HG02852 (cell line): Measurements from ENCODE around the gene INTS6L.
"Not testable (repeated sequence)": the region's sequence is repeated elsewhere in the genome, so short reads cannot be mapped to it uniquely, and the experiment has no call there.

Experiments used
- ATAC-seq: cut with Tn5 transposase; IDR thresholded peaks from one replicate; pipeline ENCODE4 v1.9.1; 2021; ENCODE audit warnings: mild to moderate bottlenecking, moderate library complexity; ENCODE audit not compliant: unreplicated experiment

The INTS6L gene

DNA sequence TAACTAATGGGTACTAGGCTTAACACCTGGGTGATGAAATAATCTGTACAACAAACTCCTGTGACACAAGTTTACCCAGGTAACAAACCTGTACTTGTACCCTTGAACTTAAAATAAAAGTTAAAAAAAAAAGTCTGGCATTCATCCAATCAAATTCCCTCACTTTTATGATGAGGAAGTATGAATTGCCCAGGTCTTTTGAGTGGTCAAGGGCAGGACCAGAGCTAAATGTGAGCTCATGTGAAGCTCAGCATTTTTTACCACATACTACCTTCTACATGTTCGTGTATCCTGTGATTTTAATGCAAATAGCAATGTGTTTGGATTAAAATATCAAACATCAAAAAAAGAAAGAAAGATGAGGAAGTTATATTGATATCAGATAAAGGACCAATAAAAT, 74.0 kb downstream of the INTS6L start:
- ATAC-seq = not testable (repeated sequence)

DNA sequence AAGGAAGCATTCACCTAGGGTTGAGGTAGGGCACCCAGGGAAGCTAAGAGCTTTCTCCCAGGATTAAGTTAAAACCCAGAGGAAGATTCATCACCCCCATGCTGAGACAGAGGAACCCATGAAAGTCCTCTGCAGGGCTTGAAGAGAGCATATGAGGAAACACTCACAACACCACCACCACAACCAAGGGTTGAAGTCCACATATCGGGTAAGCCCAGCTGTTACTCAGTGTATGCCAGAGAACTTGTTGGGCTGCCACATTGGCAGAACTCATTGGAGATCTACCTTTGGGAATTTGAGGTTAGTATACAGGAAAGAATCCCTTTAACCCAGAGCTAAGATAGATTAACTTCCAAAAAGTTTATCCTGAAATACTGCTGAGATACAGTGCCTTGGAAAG, 75.1 kb downstream of the INTS6L start:
- ATAC-seq = no peak

DNA sequence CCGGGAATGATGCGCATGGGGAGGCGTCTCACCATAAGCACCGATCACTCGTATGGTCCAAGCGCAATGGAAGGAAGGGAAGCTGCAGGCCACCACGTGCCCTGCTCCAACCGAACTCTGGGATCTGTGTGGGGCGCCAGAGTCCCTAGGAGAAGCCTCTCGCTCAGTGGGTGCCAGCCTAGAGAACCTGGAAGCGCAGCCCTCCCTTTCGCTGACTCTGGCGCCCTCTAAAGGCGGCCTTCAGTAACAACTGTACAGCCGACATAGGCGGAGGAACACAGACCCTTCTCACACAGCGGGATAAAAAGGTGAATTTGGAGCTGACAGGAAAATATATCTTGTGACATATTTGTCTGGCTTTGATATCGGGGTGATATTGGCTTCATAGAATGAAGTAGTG, 76.0 kb downstream of the INTS6L start:
- ATAC-seq = peak; percentile 62

DNA sequence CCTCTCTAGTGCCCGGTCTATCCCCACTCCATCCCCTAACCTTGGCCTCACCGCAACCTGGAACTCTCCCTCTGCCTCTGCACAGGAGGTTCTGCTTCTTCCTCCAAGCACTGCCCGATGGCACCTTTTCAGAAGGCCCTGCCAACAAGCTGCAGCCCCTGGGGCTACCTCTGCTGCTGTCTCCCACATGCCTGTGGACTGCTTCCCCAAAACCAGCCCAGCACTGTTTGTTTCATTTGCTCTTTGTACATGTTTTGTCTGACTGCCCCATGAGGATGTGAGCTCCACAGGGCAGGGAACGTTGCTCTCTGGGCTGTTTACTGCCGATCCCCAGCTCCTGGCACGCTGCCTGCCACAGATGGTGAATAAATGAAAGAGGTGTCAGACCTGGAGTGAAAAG, 85.4 kb downstream of the INTS6L start:
- ATAC-seq = no peak

DNA sequence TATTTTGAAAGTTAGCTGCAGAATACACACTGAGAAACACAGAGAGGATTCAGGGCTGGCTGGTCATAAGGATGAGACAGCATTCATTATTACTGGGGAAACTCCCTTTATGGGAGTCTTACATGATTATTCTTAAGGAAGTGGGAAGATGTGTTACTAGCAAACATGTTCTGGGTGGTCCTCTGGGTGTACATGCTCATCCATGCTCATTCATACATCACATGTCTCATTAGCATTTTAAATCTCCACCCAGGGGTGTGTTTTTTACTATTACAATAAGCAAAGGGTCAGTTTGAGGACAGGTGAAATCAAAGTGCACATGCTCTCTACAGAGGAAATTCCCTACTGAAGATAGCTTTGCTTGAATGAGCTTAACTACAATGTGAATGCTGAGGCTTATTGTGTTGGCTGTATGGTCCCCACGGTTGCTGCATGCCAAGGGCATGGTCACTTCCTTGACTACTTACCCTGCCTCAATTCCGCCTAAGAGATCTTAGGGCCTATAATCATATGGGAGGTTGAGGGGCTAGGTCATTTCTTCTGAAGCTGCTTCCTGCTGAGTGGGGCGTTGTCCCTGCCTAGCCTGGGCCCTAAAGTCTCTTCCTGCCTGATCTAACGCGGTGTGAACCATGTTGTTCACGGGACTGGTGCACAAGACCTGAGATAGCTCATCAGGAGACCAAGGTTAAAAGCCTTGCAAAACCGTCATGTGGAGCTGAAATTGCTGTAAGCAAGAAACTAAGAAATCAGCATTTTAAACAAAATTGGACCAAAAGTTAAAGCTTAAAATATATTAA, 104.1 kb downstream of the INTS6L start:
- ATAC-seq = not testable (repeated sequence)

DNA sequence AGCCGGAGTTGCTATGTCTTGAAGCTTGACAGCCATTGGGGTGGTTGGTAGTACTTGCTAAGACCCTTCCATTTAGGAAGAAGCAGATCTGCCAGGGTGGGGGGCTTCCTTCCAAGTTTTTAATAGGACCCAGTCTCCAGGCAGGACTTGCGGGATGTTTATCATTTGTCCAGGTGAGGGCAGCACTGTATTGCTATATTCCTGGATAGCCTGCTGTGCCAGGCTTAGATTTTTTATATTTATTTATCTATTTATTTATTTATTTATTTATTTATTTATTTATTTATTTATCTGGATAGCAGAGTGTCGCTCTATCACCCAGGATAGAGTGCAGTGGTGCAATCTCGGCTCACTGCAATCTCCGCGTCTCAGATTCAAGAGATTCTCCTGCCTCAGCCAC, 105.5 kb downstream of the INTS6L start:
- ATAC-seq = no peak

DNA sequence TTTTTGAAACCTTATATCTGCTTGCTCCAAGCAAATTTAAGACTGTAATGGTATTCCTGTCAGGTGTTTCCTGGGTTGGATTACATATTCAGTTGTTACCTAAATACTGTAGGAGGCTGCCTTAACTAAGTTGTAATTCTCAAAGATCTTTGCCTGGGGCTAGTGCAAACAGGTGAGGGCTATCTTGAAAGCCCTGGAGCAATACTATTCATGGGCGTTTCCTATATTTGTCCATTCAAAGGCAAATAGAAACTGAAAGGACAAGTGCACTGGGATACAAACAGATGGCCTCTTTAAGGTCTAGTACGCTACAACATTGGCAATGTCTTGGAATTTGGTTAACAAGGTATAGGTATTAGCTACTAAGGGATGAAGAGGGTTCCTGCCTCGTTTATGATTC, 108.9 kb downstream of the INTS6L start:
- no peak for ATAC-seq
